Middle frontal gyrus (tissue), 1 donor: ENCODE measurements around the gene CLSTN3.
"Not testable (repeated sequence)": the region's sequence is repeated elsewhere in the genome, so short reads cannot be mapped to it uniquely, and the experiment has no call there.

Experiments
- DNase-seq: peaks from one replicate; pipeline ENCODE4 v3.0.0-alpha.2; 2015; ENCODE audit warnings: low spot score; ENCODE audit errors: extremely low spot score

The CLSTN3 gene

GRCh38 chr12:7150356-7150755 lies 20.2 kb downstream of the CLSTN3 start:
- no peak for DNase-seq

GRCh38 chr12:7150841-7151240 lies 20.7 kb downstream of the CLSTN3 start:
- DNase-seq, result no peak

DNA sequence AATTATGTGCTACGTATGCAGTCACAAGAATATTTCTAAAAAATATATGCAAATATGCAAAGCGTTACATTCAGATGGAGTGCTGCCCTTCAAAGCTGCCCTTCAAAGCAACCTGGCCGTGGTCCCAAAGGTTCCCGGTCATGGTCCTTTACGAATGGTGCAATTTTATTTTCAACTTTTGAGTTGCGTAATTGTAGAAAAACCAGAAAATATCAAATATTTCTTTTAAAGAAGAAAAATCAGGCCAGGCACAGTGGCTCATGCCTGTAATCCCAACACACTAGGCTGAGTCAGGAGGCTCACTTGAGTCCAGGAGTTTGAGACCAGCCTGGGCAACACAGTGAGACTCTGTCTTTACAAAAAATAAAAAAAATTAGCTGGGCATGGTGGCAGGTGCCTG lies 21.4 kb downstream of the CLSTN3 start:
- DNase-seq, result no peak

DNA sequence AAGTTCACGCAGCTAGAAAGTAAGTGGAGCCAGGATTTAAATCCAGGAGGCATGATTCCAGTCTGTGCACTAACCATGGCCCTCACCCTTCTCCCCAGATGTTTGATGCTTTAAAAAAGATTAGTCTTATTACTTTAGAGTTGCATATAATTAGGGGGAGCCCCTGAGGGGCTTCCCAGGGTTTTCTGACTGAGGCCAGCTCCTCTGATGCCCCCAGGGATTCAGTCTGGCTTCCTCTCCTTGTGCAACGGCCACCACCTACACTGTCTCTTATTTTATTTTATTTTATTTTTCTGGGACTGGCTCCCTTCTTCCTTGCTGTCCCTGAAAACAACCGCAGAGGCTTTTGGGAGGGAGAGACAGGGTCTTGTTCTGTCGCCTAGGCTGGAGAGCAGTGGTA lies 22.6 kb downstream of the CLSTN3 start:
- DNase-seq, result no peak

DNA sequence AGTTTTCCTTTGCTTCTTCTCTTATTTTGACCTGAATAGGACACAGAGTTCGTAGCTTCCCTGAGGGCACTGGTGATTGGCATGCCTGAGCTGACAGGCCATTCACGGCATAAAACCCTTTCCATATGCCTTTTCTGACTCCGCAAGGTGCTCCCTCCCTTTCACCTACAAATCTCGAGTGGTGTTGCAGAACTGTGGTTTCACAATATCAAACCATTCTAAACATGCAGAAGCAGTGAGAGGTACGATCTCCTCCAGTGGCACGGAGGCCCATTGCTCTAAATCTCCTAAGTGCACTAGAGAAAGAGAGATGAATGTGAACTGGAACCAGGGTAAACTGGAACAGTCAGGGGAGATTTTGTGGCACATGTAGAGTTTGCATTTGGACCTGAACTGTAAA lies 23.9 kb downstream of the CLSTN3 start:
- no peak for DNase-seq

DNA sequence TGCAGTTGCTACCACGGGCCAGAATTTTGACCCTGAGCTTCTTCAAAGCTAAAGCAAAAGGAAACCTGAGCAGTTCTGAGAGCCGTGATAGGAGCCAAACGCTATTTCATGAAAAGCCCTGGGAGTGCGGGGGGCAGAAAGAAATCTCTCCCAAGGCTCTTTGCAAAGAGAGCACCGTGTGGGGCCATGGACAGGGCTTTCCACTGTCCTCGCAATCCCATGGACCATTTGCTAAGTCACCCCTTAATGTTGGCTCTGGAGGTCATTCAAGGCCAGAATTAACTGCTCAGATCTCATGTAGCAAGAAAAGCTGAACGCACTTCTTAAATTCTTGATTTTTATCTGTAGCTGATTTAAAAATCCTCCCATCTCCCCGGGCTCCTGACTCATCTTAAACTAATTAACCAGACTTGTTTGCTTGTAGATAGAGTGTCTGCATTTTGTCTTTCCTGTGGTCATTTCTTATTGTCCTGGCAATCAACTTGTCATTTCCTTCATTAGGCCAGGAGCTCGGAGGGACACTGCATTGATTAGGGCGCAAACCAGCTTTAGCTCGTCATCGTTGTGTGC lies 24.8 kb downstream of the CLSTN3 start:
- no peak for DNase-seq

- DNase-seq, result no peak
Measured at GRCh38 chr12:7155471-7156034, 25.4 kb downstream of the CLSTN3 start.

- DNase-seq, result no peak
Measured at GRCh38 chr12:7156259-7157197, 26.4 kb downstream of the CLSTN3 start.

- no peak for DNase-seq
Measured at GRCh38 chr12:7157391-7157790, 27.2 kb downstream of the CLSTN3 start.

DNA sequence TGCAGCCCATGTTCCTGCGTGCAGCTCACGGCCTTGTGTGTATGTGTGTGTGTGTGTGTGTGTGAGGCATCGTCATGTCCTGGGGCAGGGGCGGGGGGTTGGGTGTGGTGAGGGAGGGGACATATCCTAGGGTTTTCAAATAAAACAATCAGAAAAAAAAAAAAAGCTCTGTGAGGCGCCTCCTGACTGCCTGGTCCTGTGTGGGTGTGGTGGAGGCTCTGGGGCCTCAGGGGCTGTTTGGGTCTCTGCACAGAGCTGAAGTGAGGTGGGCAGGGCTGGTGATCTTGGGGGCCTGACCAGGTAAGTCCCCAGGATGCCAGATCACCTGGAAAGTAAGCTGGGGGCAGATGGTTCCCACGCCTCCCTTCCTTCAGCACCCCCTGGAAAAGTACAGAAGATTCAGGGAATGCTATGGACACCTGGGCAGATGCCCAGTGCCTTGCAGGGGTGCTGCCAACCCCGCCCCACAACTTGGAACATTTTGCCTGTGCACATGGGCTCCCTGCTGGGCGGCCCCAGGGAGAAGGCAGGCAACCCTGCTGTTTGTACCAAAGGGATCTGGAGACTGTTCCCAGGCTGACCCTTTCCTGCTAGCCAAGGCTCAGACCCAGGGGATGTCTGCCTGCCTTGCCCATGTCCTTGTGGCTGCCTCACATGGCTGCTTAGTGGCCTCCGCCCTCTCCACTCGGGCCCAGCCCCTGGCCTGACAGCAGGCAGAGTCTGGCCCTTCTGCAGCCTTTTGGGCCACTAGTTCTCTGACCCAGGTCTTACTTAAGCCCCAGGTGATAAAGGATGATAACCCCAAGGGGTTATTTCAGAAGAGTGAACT lies 28.8 kb downstream of the CLSTN3 start:
- no peak for DNase-seq

GRCh38 chr12:7160183-7160582 lies 30.0 kb downstream of the CLSTN3 start:
- no peak for DNase-seq

DNA sequence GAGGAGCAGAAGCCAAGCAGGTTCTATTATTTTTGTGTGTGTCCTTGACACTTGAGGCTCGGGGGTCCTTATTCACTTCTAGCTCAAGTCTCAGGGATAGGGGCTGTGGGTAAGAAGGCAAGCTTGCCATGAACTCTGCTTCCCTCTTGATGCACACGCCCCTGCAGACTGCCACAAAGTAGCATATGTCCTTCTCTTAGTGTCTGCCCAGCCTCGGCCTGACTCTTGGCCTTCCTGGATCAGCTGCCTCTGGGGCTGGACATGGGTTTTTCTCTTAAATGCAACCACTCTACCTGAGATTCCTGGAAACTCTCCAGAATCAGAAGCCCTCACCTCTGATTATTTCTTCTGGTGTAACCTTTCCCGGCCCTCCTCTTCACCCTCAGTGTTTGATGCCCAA lies 31.2 kb downstream of the CLSTN3 start:
- no peak for DNase-seq

DNA sequence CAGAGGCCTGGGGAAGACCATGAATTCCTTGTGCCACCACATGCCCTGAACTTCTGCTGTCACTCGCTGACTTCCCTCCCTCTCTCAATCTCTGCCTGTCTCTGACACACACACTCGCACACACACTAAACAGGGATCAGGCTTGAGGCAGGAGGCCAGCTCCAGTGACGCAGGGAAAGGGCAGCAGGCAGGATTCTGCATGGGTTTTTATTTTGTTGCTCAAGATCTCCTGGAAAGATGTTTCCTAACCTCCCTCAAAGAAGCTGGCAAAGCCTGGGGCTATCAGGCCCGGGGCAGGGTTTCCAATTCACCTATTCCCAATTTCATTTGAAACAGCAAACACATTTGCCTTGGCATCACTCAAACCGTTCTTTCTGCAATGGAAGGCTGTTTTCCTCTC lies 31.6 kb downstream of the CLSTN3 start:
- no peak for DNase-seq

GRCh38 chr12:7162691-7163114 lies 32.5 kb downstream of the CLSTN3 start:
- peak; percentile 70 for DNase-seq

DNA sequence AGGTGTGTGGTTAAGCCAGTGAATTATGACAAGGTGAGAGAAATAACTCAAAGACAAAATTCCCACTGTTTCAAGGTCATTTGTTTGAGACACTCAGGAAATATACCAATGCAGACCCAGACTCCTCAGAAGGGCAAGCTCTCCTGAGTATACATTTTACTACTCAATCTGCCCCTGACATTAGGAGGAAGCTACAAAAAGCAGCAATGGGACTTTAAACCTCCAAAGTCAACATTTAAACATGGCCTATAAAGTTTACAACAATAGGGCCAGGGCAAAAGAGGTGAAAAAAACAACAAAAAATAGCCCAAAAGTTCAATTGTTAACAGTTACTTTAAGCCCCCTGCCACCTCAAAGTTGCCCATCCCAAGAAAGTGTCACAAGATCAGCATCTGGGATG lies 39.8 kb downstream of the CLSTN3 start:
- DNase-seq, result no peak

DNA sequence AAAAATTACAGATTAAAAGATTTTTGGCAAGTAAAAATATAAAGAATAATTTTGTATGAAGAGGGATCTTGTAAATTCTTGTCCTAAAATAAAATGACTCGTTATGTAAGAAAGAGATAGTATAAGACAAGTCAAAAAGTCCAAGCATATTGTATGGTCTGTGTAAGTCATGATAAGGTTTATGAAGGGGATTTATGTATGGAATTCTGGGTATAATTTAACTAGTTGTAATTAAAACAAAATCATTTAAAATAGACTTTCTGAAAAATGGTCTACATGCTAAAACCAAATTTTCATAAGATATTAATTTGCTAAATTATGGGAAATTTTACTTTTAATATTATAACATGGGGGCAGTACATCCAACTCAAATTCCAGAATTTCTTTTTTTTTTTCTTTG lies 41.7 kb downstream of the CLSTN3 start:
- no peak for DNase-seq

DNA sequence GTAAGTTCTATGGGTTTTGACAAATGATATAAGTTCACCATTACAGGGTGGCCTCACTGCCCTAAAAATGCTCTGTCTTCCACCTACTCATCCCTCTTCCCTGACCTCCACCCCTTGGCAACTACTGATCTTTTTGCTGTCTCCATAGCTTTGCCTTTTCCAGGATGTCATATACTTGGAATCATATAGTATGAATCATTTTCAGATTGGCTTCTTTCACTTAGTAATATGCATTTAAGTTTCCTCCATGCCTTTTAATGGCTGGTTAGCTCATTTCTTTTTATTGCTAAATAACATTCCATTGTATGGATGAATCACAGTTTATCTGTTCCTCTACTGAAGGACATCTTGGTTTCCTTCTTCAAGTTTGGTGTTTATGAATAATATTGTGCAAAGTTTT lies 45.3 kb downstream of the CLSTN3 start:
- DNase-seq, result no peak

GRCh38 chr12:7176595-7176994 lies 46.4 kb downstream of the CLSTN3 start:
- DNase-seq, result no peak

- no peak for DNase-seq
Measured at GRCh38 chr12:7178481-7178880, 48.3 kb downstream of the CLSTN3 start.

- DNase-seq, result no peak
Measured at GRCh38 chr12:7180685-7181084, 50.5 kb downstream of the CLSTN3 start.

GRCh38 chr12:7186058-7186457 lies 55.9 kb downstream of the CLSTN3 start:
- not testable (repeated sequence) for DNase-seq
